Trophoblast cell (in vitro differentiated cells and primary cell): ENCODE data around the gene CFD.

Experiments used
- DNase-seq, 2 donors: peaks; one replicate each; pipeline ENCODE4 v3.0.0-alpha.2; 2016
- H2AFZ ChIP-seq: 2 replicates; pipeline ENCODE4 v1.6.1; 2013; ENCODE audit warnings: low read length, moderate library complexity, mild to moderate bottlenecking; ENCODE audit not compliant: insufficient read depth, poor library complexity
- H2AK5ac ChIP-seq: 2 replicates; pipeline ENCODE4 v1.6.1; 2013; ENCODE audit warnings: mild to moderate bottlenecking, low read length
- H2BK120ac ChIP-seq: 2 replicates; pipeline ENCODE4 v1.6.1; 2013; ENCODE audit warnings: low read length, mild to moderate bottlenecking, moderate library complexity; ENCODE audit not compliant: insufficient read depth, poor library complexity
- H2BK12ac ChIP-seq: 2 replicates; pipeline ENCODE4 v1.6.1; 2013; ENCODE audit warnings: mild to moderate bottlenecking, low read length, moderate library complexity
- H2BK5ac ChIP-seq: 2 replicates; pipeline ENCODE4 v1.6.1; 2013; ENCODE audit warnings: low read length, low read depth, moderate library complexity, mild to moderate bottlenecking; ENCODE audit not compliant: poor library complexity
- H3K14ac ChIP-seq: 2 replicates; pipeline ENCODE4 v1.6.1; 2013; ENCODE audit warnings: mild to moderate bottlenecking, low read length
- H3K18ac ChIP-seq: 2 replicates; pipeline ENCODE4 v1.6.1; 2013; ENCODE audit warnings: mild to moderate bottlenecking, low read length
- H3K23ac ChIP-seq: 2 replicates; pipeline ENCODE4 v1.6.1; 2013; ENCODE audit warnings: low read length
- H3K27ac ChIP-seq: 2 replicates; pipeline ENCODE4 v1.5.1; 2013; ENCODE audit warnings: low read depth, mild to moderate bottlenecking, inconsistent platforms, low read length, moderate library complexity
- H3K27me3 ChIP-seq: 2 replicates; pipeline ENCODE4 v1.6.1; 2013; ENCODE audit warnings: inconsistent platforms, mild to moderate bottlenecking, low read length, moderate library complexity; ENCODE audit not compliant: insufficient read depth
- H3K36me3 ChIP-seq, 2 experiments: 1 replicate in 1 of 2; 2 replicates in 1 of 2; pipeline ENCODE4 v1.6.1; 2013; ENCODE audit warnings: low read length in 2 of 2, mild to moderate bottlenecking in 2 of 2, moderate library complexity in 1 of 2; ENCODE audit not compliant: insufficient read depth in 2 of 2, control insufficient read depth in 1 of 2
- H3K4ac ChIP-seq: 2 replicates; pipeline ENCODE4 v1.6.1; 2013; ENCODE audit warnings: low read depth, mild to moderate bottlenecking, low read length, moderate library complexity
- H3K4me1 ChIP-seq, 2 experiments: 1 replicate in 1 of 2; 2 replicates in 1 of 2; pipeline ENCODE4 v1.6.1; 2013; ENCODE audit warnings: low read length in 2 of 2, mild to moderate bottlenecking in 2 of 2, moderate library complexity in 1 of 2; ENCODE audit not compliant: insufficient read depth in 2 of 2, control insufficient read depth in 1 of 2
- H3K4me2 ChIP-seq: 2 replicates; pipeline ENCODE4 v1.6.1; 2013; ENCODE audit warnings: inconsistent platforms, mild to moderate bottlenecking, low read length, moderate library complexity
- H3K4me3 ChIP-seq: 2 replicates; pipeline ENCODE4 v1.5.1; 2013; ENCODE audit warnings: mild to moderate bottlenecking, low read depth, low read length, inconsistent platforms
- H3K79me1 ChIP-seq: one replicate; pipeline ENCODE4 v1.6.1; 2013; ENCODE audit warnings: low read length
- H3K79me2 ChIP-seq: 2 replicates; pipeline ENCODE4 v1.6.1; 2013; ENCODE audit warnings: low read length, mild to moderate bottlenecking; ENCODE audit not compliant: control insufficient read depth, insufficient read depth, poor library complexity
- H3K9ac ChIP-seq: 2 replicates; pipeline ENCODE4 v1.6.1; 2013; ENCODE audit warnings: mild to moderate bottlenecking, low read length
- H3K9me3 ChIP-seq: 2 replicates; pipeline ENCODE4 v1.6.1; 2013; ENCODE audit warnings: low read depth, mild to moderate bottlenecking, control low read depth, inconsistent platforms, low read length; ENCODE audit not compliant: insufficient read depth
- H4K12ac ChIP-seq: 2 replicates; pipeline ENCODE4 v1.6.1; 2013; ENCODE audit warnings: low read depth, mild to moderate bottlenecking, low read length, moderate library complexity
- H4K8ac ChIP-seq: 2 replicates; pipeline ENCODE4 v1.6.1; 2013; ENCODE audit warnings: low read depth, mild to moderate bottlenecking, low read length, moderate library complexity
- H4K91ac ChIP-seq: one replicate; pipeline ENCODE4 v1.6.1; 2013; ENCODE audit warnings: low read depth, mild to moderate bottlenecking, low read length, moderate library complexity
- WGBS: extraction: QIAGEN DNeasy Blood & Tissue Kit; methylation state at CpG from one replicate; pipeline ENCODE4 v1.1.7; 2013; ENCODE audit warnings: missing lambda C conversion rate; ENCODE audit not compliant: insufficient read length, insufficient coverage; ENCODE audit errors: extremely low coverage; 5-methylcytosine and 5-hydroxymethylcytosine counted together

The CFD gene

GRCh38 chr19:884420-885211 lies 25.2 kb downstream of the CFD start:
- H4K12ac ChIP-seq, result no peak overlapping the region
- no peak overlapping the region for H3K23ac ChIP-seq
- H4K91ac ChIP-seq, result peak overlapping the region; percentile 81
- H3K9me3 ChIP-seq, result peaks cover 15% of the 10 kb centered on the region
- peaks cover 2% of the 10 kb centered on the region for H3K79me2 ChIP-seq
- H3K4me2 ChIP-seq, result no peak overlapping the region
- H2BK12ac ChIP-seq, result peak overlapping the region; percentile 59
- H3K27me3 ChIP-seq, result no peaks in the 10 kb centered on the region
- H2BK5ac ChIP-seq, result peak overlapping the region; percentile 23
- peak overlapping the region; percentile 16 for H3K4ac ChIP-seq
- H3K18ac ChIP-seq, result peak overlapping the region; percentile 4
- no peak overlapping the region for H2AFZ ChIP-seq
- H2AK5ac ChIP-seq, result peak overlapping the region; percentile 34
- H3K4me3 ChIP-seq, result no peak overlapping the region
- peak; percentile 95 to 98 for DNase-seq
- peaks cover 64 to 65% of the 10 kb centered on the region in 2 experiments for H3K36me3 ChIP-seq
- peaks cover 21 to 27% of the 10 kb centered on the region in 2 experiments for H3K4me1 ChIP-seq
- H3K79me1 ChIP-seq, result peaks cover 8% of the 10 kb centered on the region
- WGBS, result no CpG with 5 or more reads among the region's 51 CpGs
- peak overlapping the region; percentile 64 for H4K8ac ChIP-seq
- H3K14ac ChIP-seq, result peak overlapping the region; percentile 19
- H3K9ac ChIP-seq, result no peak overlapping the region
- peak overlapping the region; percentile 15 for H2BK120ac ChIP-seq
- peak overlapping the region; percentile 68 for H3K27ac ChIP-seq

- no CpG with 5 or more reads among the region's 64 CpGs for WGBS
- H3K23ac ChIP-seq, result no peak overlapping the region
Measured at GRCh38 chr19:885536-886224, 26.2 kb downstream of the CFD start.

GRCh38 chr19:887072-887471 lies 27.6 kb downstream of the CFD start:
- Histone ChIP-seq H3K9me3 (peaks cover 9% of the 10 kb centered on the region), H3K9ac (no peak overlapping the region), H2BK120ac (no peak overlapping the region), H3K23ac (no peak overlapping the region), H3K79me1 (peaks cover 8% of the 10 kb centered on the region), H3K79me2 (peaks cover 2% of the 10 kb centered on the region), H2BK5ac (no peak overlapping the region), H2AK5ac (no peak overlapping the region), H3K4me2 (no peak overlapping the region), H4K91ac (no peak overlapping the region), H3K18ac (no peak overlapping the region), H3K27ac (no peak overlapping the region), H4K8ac (no peak overlapping the region), H3K4me1 (peaks cover 21 to 27% of the 10 kb centered on the region in 2 experiments), H4K12ac (no peak overlapping the region), H2AFZ (no peak overlapping the region), H3K27me3 (no peaks in the 10 kb centered on the region), H2BK12ac (no peak overlapping the region), H3K4me3 (no peak overlapping the region), H3K36me3 (peaks cover 56 to 58% of the 10 kb centered on the region in 2 experiments), H3K14ac (no peak overlapping the region), H3K4ac (no peak overlapping the region)
- DNase-seq, result no peak
- WGBS, result no CpG with 5 or more reads among the region's 16 CpGs

More at GRCh38 chr19:885536-886224, 26.2 kb downstream of the CFD start:
- Histone ChIP-seq H3K27ac (no peak overlapping the region), H3K4me3 (no peak overlapping the region), H3K4me2 (no peak overlapping the region), H3K4me1 (peaks cover 21 to 27% of the 10 kb centered on the region in 2 experiments), H2BK12ac (peak overlapping the region; percentile 4), H3K4ac (no peak overlapping the region), H3K79me1 (peaks cover 8% of the 10 kb centered on the region), H2AK5ac (peak overlapping the region; percentile 11), H2BK120ac (peak overlapping the region; percentile 18), H3K9me3 (peaks cover 15% of the 10 kb centered on the region), H3K14ac (peak overlapping the region; percentile 30), H3K27me3 (no peaks in the 10 kb centered on the region), H3K79me2 (peaks cover 2% of the 10 kb centered on the region), H2BK5ac (no peak overlapping the region), H2AFZ (no peak overlapping the region), H3K9ac (no peak overlapping the region), H4K12ac (no peak overlapping the region), H3K18ac (peak overlapping the region; percentile 45), H3K36me3 (peaks cover 65 to 67% of the 10 kb centered on the region in 2 experiments), H4K91ac (peak overlapping the region; percentile 58), H4K8ac (no peak overlapping the region)
- DNase-seq, result peak in 1 of 2 donors; percentile 34

- peaks cover 21 to 30% of the 10 kb centered on the region in 2 experiments for H3K4me1 ChIP-seq
- no peak overlapping the region for H3K4ac ChIP-seq
- no peak for DNase-seq
- H2AK5ac ChIP-seq, result no peak overlapping the region
- H2BK120ac ChIP-seq, result no peak overlapping the region
- H3K23ac ChIP-seq, result no peak overlapping the region
- H3K4me2 ChIP-seq, result no peak overlapping the region
- H3K4me3 ChIP-seq, result no peak overlapping the region
- peaks cover 13% of the 10 kb centered on the region for H3K79me1 ChIP-seq
- WGBS, result no CpG with 5 or more reads among the region's 10 CpGs
- H2BK12ac ChIP-seq, result no peak overlapping the region
- no peak overlapping the region for H3K9ac ChIP-seq
- H2BK5ac ChIP-seq, result no peak overlapping the region
- H2AFZ ChIP-seq, result no peak overlapping the region
- H3K27me3 ChIP-seq, result no peaks in the 10 kb centered on the region
- no peak overlapping the region for H4K8ac ChIP-seq
- H4K12ac ChIP-seq, result no peak overlapping the region
- H3K27ac ChIP-seq, result no peak overlapping the region
- H3K9me3 ChIP-seq, result peaks cover 5% of the 10 kb centered on the region
- H3K79me2 ChIP-seq, result peaks cover 4% of the 10 kb centered on the region
- H4K91ac ChIP-seq, result no peak overlapping the region
- no peak overlapping the region for H3K14ac ChIP-seq
- no peak overlapping the region for H3K18ac ChIP-seq
- peaks cover 50 to 52% of the 10 kb centered on the region in 2 experiments for H3K36me3 ChIP-seq
Measured at GRCh38 chr19:887599-887998, 28.1 kb downstream of the CFD start.
